GM19455 (cell line): Measurements from ENCODE around the gene CHRM5.
A peak's percentile ranks its signal among the peaks of the same experiment; 100 is the strongest.
"Not testable (repeated sequence)": the region's sequence is repeated elsewhere in the genome, so short reads cannot be mapped to it uniquely, and the experiment has no call there.

Source experiments
- ATAC-seq: cut with Tn5 transposase; IDR thresholded peaks from one replicate; pipeline ENCODE4 v1.9.1; 2021; ENCODE audit not compliant: unreplicated experiment

Gene CHRM5

DNA sequence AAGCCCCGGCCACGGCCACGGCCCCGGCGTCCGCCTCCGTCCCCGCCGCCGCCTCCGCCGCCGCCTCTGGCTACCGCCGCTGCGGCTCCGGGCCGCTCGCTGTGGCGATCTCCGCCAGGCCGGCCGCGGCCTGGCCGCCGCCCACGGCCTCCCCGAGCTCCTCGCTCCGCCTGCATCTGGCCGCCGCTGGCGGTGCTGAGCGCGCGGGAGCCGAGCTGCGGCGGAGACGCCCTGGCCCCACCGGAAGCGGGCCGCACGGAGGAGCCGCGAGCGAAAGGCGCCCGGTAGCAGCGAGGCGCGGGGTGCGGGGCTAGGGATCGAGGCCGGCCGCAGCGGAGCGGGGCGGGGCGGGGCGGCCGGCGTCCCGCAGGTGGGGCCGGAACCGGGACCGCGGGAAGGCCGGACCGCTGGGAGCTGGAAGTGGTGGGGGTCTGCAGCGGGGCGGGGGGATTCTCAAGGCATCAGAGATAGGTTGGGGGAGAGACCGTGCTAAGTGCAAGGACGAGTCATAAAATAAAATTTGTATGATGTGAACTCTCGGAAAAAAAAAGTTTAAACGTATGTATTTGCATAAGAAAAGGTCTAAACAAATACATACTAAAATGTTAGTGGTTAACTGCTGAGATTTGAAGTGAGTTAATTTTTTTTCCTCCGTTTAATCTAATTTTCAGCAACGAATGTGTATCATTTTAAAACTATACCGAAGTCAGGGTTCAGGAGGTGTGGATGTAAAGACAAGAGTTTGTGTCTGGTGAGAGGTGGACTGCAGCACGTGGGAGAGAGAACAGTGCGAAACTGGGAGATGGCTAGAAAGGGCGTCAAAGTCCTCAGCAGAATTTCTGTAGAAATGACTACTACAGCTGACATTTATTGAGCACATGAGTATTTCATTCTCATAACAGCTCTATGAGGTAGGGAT lies 70.8 kb downstream of the CHRM5 start, which contains the start of gene AVEN:
TSS of gene AVEN (minus strand) at position 334 of the 919 bp plus-strand sequence. CDS start at position 176, 158 bp downstream.
- peak; percentile 47 for ATAC-seq

- ATAC-seq, result no peak
These were observed 71.5 kb downstream of the CHRM5 start for GRCh38 chr15:34039790-34040113.

DNA sequence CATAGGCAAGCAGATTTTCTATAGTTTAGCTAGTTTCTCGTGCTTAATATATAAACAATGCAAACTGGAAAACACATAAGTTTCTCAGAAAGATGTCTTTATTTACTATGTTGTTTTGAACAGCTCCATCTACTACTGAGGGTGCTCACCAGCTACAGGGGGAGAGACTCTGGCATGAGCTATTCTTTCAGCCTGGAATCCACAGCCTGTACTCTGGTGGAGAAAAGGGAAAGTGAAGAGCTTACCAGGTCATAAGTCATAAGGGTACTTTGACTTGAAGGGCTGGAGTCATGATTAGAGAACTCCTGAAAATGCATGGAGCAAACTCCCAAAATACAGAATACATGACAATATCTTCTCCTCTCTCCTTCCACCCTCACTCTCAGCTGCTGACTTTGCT lies 75.1 kb downstream of the CHRM5 start:
- no peak for ATAC-seq

DNA sequence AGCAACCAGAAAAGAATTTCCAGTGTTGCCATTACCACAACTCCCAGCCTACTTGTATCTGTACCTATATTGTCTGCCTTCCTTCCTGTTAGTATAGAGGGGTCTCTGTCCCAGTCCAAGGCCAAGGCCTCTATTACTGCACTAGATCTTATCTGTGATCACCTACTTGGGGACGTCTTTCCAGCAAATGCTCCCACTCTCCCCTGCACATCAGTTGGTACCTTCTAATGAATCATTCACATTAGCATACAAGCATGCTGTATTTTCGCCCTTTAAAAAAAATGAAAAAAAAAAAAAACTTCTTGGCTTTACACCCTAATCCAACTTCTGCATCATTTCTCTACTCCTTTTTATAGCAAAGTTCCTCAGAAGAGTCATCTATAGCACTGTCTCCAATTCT lies 75.5 kb downstream of the CHRM5 start:
- ATAC-seq, result no peak

DNA sequence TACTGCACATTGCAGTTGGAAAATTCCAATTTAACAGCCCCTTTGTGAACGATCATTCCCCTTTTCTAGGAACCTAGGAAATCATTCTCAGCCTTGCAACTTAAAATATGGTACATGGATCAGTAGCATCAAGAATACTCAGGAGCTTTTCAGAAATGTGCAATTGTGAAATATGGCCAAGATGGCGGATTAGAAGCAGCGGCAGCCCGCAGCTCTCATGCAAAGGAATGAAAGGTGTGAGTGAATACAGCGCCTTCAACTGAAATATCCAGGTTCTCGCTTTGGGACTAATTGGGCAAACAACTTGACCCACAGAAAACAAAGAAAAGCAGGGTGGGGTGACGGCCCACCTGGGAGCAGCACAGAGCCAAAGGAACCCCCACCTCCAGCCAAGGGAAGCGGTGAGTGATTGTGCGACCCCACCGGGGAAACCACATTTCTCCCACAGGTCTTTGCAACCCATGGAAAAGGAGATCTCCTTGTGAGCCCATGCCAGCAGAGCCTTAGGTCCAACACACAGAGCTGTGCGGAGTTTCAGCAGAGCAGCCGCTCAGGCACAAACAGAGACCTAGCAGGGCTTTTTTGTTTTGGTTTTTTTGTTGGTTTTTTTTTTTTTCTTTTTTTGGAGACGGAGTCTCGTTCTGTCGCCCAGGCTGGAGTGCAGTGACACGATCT lies 78.3 kb downstream of the CHRM5 start:
- ATAC-seq, result no peak

DNA sequence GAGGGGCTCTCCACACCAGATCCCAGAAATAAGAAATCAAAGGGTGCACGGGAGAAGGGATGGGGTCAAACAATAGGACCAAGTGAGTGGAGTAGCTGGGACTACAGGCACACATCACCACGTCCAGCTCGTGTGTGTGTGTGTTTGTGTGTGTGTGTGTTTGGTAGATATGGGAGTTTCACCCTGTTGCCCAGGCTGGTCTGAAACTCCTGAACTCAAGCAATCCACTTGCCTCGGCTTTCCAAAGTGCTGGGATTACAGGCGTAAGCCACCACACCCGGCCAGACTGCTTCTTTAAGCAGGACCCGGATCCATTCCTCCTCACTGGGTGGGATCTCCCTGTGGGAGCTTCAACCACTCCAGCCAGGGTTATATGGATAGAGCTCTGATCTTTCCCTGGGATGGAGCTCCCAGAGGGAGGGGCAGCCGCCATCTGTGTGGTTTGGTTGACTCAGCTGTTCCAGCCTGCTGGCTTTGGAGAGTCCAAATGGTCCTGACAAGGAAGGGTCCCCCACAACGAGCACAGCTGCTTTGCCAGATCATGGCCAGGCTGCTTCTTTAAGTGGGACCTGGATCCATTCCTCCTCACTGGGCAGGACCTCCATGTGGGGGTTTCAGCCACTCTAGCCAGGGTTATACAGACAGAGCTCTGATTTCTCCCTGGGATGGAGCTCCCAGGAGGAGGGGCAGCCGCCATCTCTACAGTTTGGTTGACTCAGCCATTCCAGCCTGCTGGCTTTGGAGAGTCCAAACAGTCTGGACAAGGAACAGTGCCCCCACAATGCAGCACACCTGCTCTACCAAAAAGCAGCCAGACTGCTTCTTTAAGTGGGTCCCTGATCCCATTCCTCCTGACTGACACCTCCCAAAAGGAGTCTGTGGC lies 79.8 kb downstream of the CHRM5 start:
- no peak for ATAC-seq

- ATAC-seq, result no peak
These were observed 80.8 kb downstream of the CHRM5 start for GRCh38 chr15:34049112-34049511.

DNA sequence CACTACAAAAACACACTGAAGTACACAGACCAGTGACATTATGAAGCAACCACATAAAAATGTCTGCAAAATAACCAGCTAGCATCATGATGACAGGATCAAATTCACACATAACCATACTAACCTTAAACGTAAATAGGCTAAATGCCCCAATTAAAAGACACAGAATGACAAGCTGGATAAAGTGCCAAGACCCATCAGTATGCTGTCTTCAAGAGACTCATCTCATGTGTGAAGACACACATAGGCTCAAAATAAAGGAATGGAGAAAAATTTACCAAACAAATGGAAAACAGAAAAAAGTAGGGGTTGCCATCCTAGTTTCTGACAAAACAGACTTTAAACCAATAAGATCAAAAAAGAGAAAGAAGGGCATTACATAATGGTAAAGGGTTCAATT lies 82.1 kb downstream of the CHRM5 start:
- not testable (repeated sequence) for ATAC-seq

DNA sequence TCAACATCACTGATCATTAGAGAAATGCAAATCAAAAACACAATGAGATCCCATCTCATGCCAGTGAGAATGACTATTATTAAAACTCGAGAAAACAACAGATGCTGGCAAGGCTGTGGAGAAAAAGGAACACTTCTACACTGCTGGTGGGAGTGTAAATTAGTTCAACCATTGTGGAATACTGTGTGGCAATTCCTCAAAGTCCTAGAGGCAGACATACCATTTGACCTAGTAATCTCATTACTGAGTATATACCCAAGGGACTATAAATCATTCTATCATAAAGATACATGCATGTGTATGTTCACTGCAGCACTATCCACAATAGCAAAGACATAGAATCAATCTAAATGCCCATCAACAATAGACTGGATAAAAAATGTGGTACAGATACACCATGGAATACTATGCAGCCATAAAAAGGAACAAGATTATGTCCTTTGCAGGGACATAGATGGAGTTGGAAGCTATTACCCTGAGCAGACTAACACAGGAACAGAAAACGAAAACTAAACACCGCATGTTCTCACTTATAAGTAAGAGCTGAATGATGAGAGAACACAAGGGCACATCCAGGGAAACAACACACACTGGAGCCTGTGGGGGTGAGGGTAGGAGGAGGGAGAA lies 85.9 kb downstream of the CHRM5 start:
- no peak for ATAC-seq

GRCh38 chr15:34055868-34056595 lies 87.7 kb downstream of the CHRM5 start:
- ATAC-seq, result no peak

- ATAC-seq, result no peak
These were observed 88.6 kb downstream of the CHRM5 start for GRCh38 chr15:34056911-34057310.

DNA sequence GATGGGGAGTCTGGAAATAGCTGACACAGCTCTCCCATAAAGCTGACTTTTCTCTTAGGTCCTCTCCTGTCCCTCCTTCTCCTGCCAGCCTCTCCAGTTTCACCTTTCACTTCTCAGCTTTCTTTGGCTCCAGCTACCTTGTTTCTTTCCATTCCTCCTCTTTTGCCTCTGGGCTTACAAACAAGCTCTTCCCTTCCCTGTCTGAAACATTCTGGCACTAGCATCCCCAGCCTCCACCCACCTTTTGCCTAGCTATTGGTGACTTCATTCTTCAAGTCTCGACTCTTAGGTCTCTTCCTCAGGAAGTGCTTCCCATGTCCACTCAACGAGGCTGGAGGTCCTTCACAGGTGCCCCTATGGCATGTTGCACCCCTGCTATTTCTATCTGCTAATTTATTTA lies 91.2 kb downstream of the CHRM5 start:
- ATAC-seq, result no peak

GRCh38 chr15:34059946-34060345 lies 91.6 kb downstream of the CHRM5 start:
- no peak for ATAC-seq

DNA sequence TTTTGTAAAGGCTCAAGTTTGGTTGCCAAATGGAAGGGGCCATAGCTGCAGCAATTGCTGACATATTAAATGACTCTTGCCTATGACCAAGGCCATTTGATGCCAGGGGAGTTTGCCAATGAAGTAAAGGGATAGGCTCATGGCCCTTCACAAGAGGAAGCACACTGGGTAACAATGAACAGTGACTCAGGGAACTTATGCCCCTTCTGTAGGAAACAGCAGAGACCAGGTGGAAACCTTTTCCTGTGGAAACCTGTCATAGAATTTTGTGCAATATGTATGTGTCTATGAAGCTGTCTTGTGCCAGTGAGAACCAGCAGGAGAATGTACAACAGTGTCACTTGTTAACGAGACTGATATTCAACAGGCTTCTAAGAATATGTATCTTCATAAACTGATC lies 96.1 kb downstream of the CHRM5 start:
- no peak for ATAC-seq

- ATAC-seq, result no peak
These were observed 97.0 kb downstream of the CHRM5 start for GRCh38 chr15:34065261-34065660.

GRCh38 chr15:34065941-34066340 lies 97.6 kb downstream of the CHRM5 start:
- no peak for ATAC-seq

- no peak for ATAC-seq
These were observed 101.7 kb downstream of the CHRM5 start for GRCh38 chr15:34070003-34070402.

- ATAC-seq, result no peak
These were observed 108.5 kb downstream of the CHRM5 start for GRCh38 chr15:34076785-34077184.

- ATAC-seq, result no peak
These were observed 110.6 kb downstream of the CHRM5 start for GRCh38 chr15:34078900-34079299.

DNA sequence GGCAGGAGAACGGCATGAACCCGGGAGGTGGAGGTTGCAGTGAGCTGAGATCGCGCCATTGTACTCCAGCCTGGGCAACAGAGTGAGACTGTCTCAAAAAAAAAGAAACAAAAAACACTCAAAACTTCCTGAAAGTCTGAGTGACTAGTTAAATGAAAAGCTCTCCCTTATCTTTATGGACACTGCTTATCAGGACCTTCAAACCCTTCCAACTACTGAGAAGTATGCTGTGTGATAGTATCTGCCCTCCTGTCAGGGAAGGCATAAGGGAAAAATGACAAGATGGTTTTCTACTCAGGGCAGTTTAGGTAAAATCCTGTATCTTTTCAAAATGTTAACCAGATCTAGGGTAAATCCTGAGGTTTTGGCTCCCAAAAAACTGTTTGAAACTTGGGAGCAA lies 111.6 kb downstream of the CHRM5 start:
- no peak for ATAC-seq
